GM19463 (cell line): Measurements from ENCODE around the gene UBXN11.

Source experiments
- ATAC-seq: cut with Tn5 transposase; IDR thresholded peaks from one replicate; pipeline ENCODE4 v1.9.1; 2021; ENCODE audit warnings: mild to moderate bottlenecking, moderate library complexity; ENCODE audit not compliant: unreplicated experiment

The UBXN11 gene

DNA sequence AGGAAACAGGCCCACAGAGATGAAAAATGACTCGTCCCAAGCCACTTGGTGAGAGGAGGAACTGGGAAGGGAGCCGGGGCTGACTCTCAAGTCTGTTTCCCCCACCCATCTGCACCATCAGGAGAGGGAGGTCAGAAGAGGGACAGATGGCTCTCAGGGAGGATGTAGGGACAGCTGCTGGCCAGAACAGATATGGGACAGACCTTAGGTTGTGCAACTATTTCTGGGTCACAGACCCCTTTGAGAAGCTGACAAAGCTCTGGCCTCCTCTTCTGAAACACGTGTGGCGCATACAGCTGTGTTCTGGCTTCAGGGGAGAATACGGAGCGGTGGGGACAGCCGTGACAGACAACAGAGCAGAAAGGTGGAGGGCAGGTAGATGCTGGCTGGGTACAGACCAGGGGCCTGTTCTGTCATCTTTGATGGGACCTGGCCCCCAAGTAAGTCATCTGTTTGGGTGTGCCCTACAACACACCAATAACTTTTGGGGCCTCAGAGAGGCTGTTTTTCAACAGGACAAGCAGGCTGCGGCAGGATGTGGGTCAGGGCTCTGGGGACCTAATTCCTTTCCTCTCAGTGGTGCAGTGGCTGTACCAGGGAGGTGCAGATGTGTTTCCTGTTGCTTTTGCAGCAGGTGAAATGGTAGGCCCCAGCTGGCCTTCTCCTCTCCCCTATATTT lies 19.3 kb downstream of the UBXN11 start:
- no peak for ATAC-seq

DNA sequence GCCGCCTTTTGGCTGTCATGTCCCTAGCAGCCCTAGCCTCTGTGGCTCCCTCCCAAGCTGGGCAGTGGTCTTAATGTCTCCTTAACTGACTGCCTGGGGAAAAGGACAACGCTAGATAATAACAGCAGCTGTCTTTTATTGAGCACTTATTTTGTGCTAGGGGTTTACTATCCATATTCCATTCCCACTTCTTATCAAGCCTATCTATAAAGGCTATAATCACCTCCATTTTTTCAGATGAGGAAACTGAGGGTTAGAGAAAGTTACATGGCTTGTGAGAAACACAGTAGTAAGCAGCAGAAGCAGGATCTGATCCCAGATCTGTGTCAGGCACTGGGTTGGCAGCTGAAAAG lies 20.4 kb downstream of the UBXN11 start:
- ATAC-seq: no peak

- no peak for ATAC-seq
Observed at GRCh38 chr1:26285366-26286063, 20.9 kb downstream of the UBXN11 start.

GRCh38 chr1:26284597-26285347 lies 21.7 kb downstream of the UBXN11 start:
- no peak for ATAC-seq

DNA sequence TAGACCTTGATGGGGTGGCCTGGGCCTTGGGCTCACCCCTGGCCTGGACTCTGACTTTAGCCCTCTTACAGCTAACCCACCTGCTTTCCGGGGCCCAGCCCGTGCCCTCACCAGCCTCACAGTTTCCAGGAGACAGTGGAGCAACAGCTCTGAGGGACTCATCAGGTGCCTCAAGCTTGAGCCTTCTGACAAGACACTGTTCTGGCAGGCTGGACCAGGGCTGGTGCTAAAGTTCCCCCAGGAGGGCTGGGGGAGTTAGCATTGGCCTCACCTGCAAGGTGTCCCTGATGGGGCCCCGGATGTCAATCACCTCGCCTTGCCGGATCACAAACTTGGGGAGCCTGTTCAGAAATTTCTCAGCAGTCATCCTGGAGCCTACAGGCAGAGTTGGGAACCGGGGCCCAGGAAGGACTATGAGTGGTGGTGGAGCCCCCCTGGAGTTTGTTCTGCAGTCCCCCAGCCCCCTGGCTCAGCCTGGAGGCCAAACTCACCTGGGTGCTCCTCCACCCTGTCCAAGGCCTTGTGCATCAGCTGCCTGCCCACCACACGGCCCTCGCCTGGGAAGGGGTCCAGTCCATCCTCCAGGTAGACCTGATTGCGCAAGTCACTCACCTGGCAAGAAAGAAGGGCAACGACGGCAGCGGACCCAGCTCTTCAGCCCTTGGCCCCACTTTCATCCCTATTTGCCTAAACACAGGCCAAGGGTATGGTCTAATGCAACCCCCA lies 22.4 kb downstream of the UBXN11 start:
- ATAC-seq: no peak

GRCh38 chr1:26283279-26283853 lies 23.1 kb downstream of the UBXN11 start:
- no peak for ATAC-seq

GRCh38 chr1:26282401-26282918 lies 24.0 kb downstream of the UBXN11 start:
- no peak for ATAC-seq

GRCh38 chr1:26281971-26282370 lies 24.5 kb downstream of the UBXN11 start:
- no peak for ATAC-seq

DNA sequence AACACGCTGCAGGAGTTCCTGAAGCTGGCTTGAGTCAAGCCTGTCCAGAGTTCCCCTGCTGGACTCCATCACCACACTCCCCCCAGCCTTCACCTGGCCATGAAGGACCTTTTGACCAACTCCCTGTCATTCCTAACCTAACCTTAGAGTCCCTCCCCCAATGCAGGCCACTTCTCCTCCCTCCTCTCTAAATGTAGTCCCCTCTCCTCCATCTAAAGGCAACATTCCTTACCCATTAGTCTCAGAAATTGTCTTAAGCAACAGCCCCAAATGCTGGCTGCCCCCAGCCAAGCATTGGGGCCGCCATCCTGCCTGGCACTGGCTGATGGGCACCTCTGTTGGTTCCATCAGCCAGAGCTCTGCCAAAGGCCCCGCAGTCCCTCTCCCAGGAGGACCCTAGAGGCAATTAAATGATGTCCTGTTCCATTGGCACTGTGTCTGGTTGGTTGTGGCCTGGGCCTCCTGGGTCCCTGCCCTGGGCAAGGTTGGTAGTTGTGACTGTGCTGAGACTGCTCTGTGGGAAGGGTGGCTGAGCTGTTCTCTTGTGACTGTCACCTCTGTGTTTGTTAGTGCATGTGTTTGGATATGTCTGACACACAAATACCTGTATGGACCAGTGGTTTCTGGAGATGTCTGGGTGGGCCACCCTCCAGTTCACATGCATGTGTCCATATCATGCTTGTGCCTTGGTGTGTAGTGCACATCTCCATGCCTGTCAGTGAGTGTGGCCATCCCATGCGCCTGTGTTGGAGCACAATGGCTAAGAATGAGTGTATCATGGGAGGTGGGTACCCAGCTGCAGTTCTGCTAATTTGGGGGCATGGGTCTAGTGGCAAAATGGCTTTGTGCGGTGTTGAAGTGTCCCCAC lies 25.1 kb downstream of the UBXN11 start:
- no peak for ATAC-seq

- ATAC-seq: no peak
Observed at GRCh38 chr1:26280333-26281042, 25.9 kb downstream of the UBXN11 start.

DNA sequence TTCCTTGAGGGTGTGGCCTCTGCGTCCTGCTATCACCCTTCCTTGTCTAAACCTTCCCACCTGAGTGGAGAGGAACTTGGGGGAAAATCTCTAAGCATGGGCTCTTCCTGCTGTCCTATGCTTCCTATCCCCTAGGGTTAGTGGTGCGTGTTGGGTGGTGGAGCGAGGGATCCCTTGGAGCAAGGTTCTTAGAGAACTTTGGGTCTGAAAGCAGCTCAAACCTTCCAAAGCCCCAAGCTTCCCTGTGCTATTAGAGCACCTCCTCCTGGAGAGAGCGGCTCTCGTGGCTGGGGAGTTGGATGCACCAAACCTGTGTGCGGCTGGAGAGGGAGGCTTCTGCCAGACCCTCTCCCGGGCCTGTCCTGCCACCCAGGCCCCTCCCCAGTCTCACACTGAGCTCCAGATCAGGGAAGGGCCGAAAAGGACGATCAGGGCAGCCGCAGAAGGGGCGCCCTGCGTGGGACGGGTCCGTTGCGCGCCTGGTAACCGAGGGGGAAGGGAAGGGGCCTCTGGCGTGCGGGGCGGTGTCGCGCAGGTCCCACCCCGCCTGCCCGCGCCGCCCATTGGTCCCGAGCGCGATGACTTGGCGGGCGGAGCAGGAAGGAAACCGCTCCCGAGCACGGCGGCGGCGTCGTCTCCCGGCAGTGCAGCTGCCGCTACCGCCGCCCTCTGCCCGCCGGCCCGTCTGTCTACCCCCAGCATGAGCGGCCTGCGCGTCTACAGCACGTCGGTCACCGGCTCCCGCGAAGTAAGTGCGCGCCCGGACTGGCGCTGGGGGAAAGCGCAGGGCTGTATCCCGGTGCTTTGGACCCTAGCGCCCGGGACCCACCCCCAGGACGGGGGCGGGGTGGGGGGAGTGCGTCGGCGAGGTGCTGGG lies 26.7 kb downstream of the UBXN11 start, which contains the start of gene SH3BGRL3:
SH3BGRL3 (plus strand) TSS at position 631 of the 877 bp plus-strand sequence; CDS start at position 701, 70 bp downstream.
- ATAC-seq: peak; percentile 71

GRCh38 chr1:26278724-26279455 lies 27.5 kb downstream of the UBXN11 start:
- ATAC-seq: no peak

DNA sequence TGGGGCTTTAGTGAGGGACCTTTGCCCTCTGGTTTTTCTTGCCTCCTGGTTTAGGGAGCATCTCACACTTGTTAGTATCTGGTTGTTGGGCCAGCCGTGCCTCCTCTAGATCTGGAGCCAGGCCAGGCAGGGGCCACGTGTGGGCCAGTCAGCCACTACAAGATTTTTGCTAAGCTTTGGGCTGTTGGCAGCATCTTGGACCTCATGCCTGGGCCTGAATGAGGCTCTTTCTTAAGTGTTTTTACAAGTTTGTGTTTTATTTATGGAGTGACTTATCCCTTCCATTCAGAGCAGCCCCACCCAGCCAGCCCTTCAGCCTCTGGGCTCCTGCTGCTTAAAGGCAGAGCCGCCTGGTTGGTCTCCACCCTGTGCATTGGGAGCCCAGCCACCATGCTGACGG lies 28.1 kb downstream of the UBXN11 start:
- no peak for ATAC-seq

DNA sequence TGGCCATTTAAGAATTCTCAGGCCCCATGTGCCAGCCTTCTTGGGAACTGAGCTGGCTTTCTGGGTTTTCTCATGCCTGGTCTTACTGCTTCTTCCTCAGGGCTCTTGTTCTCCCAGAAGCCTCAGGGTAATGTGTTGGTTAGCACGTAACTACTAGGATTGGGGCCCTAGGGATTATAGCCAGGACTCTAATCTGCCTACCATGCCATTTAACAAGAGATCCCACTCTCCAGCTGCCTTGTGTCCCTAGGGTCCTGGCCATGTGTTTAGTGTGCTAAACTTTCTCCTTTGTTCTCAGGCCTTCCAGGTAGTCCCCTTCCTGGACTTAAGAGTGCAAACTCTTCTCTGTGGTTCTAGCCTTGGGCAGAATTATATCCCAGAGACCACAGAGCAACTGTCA lies 28.7 kb downstream of the UBXN11 start:
- no peak for ATAC-seq

DNA sequence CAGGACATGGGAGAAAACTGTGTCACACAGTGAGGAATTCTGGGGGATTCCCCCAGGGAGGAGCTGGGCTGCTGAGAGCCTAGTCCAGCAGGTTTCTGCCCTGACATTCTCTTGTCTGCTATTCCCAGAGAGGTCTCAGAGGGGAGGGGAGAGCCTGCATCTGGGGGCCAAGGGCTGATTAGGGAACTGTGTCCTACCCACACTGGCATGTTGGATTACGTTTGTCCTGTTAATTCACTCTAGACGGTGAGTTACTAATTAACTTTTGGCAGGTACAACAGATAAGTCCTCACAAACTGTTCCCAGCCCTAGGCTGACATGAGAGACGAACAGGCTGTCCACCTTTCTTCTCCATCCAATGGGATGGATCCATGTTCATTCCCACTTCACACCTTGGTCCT lies 29.2 kb downstream of the UBXN11 start:
- no peak for ATAC-seq

GRCh38 chr1:26276432-26276838 lies 30.0 kb downstream of the UBXN11 start:
- no peak for ATAC-seq
